GM19043 (cell line): Measurements from ENCODE around the gene POLR2J.
"Not testable (repeated sequence)": the region's sequence is repeated elsewhere in the genome, so short reads cannot be mapped to it uniquely, and the experiment has no call there.

Source experiments
- ATAC-seq: cut with Tn5 transposase; IDR thresholded peaks from one replicate; pipeline ENCODE4 v1.9.1; 2021; ENCODE audit warnings: low read depth; ENCODE audit not compliant: unreplicated experiment

POLR2J gene

DNA sequence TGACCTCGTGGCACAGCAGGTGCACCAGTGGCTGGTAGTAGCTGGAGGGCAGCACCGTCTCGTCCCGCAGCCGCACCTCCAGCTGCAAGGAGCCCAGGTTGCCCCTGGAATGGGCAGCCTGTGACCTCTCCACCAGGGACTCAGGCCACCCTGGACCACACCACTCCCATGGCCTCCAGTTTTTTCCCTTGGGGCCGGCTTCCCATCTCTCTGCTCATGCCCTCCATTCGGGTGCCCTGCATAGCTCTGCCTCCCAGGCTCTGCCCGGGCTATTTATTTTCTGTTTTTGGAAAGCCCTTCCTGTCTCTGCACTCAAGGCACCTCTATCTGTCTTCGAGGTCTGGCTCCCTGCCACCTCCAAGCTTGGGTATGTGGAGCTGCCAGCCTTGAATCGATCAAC, 18.1 kb upstream of the POLR2J start:
- not testable (repeated sequence) for ATAC-seq

DNA sequence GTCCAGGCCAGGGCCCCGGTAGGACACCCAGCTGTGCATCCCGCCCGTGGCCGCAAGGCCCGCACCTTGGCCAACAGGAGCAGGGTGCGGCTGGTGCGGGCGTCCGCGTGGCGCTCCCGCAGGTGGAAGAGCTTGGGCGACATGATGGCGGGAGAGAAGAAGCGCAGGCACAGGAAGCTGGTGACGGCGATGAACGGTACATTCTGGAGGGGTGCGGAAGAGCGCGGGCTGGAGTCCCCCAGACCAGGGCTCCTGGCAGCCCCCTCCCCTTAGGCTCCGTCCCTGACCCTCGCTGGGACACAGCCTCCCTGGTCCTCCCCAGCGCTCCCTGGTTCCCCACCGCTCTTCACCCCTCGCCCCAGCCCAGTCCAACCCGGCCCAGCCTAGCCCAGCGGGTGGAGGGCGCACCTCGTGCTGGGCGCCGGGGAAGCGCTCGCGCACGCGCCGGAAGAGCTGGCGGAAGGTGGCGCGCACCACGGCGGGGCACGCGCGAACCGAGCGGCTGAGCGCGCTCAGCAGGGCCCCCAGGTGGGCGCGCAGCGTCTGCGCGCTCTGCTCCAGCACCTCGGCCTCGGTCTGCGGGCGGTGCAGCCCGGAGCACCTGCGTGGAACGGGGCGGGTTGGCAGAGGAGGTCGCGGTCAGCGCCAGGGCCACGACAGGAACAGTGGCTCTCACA, 15.9 kb upstream of the POLR2J start:
- peak; percentile 66 for ATAC-seq

DNA sequence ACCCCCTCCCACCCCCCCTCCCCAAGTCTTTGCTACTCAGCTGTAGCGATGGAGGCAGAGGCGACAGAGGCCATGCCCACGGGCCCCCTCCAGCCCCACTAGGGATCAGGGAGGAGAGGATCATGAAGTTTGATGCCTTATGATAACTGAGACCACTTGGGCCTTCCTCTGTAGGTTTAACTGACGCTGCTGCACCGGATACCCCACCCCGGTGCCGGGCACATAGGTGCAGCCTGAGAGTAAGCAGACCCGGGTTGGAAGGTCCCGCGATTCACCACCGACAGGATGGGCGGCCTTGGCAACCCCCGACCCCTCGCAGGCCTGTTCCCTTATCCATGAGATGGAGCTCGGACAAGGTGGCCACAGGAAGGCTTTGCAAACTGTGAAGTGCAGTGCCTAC, 15.3 kb upstream of the POLR2J start:
- ATAC-seq: not testable (repeated sequence)

DNA sequence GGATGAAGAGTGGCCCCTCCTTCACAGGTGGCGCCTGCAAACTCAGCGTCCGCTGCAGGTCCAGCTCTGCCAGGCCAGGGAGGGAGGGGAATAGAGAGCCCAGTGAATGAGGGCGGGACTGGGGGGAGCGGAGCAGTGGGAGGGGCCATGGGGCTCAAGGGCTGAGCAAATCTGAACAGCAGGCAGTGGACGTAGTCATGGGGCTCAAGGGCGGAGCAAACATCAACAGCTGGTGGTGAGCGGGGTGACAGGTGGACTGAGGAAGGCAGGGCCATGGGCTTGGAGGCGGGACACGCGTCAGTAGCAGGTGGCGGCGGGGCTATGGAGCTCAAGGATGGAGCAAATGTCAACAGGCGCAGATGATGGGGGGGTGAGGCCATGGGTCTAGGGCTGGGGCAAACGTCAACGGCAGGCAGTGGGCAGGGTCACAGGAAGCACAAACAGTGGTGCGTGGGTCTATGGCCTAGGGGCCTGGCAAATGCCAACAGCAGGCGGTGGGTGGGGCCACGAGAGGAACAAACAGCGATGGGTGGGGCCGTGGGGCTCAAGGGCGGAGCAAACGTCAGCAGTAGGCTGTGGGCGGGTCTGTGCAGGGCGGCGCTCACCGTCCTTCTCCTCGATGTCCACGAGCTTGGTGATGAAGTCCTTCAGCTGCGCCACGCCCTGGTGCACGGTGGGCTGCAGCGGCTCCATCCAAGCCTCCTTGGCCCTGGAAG, 14.7 kb upstream of the POLR2J start:
- peak; percentile 44 for ATAC-seq

DNA sequence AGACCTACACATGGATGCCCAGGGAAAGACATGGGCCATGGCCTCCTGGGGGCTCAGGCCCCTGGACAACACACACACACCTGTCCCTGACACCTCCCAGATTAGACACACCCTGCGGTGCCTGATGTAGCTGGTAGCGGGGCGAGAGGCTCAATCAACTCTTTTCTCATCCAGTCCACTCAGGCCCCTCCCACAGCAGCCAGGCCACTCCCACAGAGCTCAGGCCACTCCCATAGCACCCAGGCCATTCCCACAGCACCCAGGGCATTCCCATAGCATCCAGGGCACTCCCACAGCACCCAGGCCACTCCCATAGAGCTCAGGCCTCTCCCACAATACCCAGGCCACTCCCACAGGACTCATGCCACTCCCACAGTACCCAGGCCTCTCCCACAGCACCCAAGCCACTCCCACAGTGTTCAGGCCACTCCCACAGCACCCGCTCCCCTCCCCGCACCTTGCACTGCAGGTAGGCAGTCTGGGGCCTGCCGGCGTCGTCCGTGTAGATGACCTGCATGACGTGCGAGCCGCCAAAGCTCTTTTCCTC, 11.9 kb upstream of the POLR2J start:
- ATAC-seq: peak; percentile 39

DNA sequence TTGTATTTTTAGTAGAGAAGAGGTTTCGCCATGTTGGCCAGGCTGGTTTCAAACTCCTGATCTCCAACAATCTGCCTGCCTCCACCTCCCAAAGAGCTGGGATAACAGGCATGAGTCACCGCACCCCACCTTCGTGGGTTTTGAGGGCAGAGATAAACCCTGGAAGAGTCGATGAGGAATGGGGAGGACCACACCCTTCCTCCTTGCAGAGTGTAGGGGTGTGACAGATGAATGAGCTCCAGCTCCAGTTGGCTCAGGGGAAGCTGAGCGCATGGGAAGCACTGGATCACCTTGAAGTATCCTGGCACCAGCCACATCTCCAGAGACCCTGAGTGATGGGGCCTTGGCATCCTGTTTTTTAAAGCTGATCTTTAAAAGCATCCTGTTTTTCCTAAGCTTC, 5.6 kb upstream of the POLR2J start:
- ATAC-seq: not testable (repeated sequence)

DNA sequence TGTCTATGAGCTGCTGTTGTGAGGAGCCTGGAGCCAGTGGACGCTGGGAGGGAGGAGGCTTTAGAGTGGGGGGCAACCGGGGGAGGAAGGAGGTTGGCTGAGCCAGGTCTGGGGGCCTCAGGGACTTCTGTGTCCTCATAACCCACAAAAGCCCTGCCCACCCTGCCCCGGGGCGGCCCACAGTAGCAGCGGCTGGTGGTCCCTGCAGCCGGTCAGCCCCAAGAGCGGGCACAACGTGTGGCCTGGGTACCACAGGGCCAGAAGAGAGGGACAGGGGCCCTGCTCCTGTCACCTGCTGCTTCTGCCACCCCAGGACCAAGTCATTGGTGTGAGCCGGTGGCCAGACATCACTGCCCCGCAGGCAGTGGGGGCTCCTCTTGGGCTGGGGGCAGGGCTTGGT, 3.2 kb upstream of the POLR2J start:
- not testable (repeated sequence) for ATAC-seq

DNA sequence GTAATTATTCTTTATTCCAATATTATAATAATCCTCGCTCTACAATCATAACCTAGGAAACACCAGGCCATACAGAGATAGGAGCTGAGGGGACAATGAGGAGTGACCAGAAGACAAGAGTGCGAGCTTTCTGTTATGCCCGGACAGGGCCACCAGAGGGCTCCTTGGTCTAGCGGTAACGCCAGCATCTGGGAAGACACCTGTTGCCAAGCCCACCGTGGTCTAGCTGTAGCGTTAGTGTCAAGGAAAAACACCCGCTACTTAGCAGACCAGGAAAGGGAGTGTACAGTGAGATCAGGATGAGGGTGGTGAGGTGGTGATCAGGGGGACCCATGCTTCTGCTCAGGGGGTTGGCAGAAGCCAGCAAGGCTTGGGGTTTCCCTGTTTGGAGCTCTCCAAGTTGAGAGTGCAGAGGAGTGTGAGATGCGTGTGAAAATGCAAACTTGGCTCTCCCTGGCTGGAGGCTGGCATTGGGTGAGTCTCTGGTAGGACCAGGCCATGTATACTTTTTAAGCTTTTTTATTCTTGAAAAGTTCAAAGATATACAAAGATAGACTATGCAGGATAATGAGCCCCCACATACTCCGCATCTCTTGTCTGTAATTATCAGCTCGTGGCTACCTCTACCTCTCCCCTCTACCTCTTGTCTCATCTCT, 1.4 kb upstream of the POLR2J start:
- ATAC-seq: not testable (repeated sequence)

DNA sequence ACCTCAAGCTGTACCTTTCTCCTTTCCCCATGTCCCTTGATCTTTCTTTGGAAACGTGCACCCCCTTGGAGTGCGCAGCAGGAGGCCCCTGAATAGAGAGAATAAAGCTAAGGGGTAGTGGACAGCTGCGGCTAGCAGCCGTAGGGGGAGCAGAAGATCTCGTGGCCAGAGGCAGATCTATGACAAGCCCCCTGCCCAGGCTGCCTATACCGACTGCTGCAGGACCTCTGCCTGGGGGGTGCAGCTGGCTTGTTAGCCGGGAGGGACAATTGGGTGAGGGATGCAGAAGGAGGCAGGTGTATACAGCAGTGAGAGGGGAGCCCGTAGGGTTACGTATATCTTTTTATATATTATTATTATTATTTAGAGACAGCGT, 475 bp upstream of the POLR2J start:
- ATAC-seq: peak; percentile 19

DNA sequence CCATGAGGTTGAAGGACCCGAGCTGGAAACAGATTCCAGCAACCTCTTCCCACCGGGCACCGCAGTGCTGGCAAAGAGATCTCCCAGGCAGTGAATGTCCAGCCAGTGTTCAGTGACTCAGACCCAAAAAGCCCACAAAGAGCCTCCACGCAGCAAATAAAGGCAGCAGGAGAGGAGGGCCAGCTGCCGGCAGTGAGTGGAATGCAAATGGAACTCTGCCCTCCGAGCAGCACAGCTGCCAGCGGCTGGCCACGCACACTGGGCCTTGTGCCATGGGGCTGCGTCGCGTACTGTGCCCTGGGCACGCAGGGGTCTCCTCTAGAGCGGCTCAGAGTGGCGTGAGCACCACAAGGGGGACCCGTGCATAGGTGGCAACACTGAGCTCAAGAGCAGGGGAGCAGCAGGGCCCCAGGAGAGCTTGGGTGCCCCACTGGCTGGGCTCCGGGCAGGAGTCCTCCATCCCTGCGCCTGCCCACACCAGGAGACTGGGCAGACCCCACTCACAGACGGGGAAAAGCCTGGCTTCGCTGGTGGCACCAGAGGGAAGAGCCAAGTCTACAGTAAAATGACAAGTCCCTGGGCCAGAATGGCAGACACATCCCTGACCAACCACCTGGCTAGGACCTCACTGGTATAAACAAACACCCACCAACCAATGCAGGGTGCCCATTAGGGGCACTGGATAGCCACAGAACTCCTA, 3.8 kb downstream of the POLR2J start:
- ATAC-seq: not testable (repeated sequence)

DNA sequence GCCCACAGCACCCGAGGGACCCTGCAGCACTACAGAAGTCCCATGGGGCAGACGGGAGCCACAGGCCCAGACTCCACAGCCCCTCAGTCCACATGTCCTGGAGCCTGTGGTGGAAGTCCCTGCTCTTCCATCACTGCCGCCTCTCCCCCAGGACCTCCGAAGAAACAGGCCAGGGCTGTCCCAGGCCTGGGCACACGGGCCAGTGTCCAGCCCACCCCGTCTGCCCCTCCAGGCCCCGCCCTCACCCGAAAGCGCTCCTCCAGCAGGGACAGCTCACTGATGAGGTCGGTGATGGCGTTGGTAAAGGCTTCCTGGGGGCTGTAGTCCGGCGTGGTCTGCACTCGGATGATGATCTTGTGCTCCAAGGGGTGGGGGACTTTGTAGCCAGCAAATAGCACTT, 4.6 kb downstream of the POLR2J start:
- not testable (repeated sequence) for ATAC-seq

DNA sequence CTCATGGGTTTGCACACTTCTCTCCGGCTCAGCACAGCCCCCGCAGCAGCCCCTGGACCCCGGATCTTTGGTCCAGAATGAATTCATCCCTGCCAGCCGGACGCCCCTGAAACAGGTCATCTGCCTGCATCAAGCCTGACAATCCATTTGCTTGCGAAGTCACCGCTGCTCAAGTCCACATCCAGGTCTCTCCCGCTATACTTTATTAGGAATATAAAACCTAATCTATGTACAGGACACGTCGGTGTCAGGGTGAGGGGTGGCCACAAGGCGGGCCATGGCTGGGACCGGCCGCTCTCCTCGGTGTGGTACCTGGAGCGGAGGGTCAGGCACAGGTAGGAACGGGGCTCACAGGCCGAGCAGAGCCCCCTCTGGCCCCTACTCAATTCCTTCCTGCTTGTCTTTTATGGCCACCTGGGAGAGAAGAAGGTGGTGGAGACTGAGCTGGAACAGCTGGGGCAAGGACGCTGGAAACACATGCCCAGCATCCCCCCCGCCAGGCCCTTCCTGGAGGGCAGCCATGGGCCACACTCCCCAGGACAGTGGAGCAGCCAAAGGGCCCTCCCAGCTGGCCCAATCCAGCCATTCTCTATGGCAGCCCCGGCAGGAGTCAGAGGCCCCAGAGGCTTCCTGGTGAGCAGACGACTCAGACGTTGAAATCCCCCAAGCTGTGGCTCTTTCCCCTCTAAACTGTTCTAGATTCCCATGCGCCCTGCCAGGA, 5.3 kb downstream of the POLR2J start:
- ATAC-seq: no peak

DNA sequence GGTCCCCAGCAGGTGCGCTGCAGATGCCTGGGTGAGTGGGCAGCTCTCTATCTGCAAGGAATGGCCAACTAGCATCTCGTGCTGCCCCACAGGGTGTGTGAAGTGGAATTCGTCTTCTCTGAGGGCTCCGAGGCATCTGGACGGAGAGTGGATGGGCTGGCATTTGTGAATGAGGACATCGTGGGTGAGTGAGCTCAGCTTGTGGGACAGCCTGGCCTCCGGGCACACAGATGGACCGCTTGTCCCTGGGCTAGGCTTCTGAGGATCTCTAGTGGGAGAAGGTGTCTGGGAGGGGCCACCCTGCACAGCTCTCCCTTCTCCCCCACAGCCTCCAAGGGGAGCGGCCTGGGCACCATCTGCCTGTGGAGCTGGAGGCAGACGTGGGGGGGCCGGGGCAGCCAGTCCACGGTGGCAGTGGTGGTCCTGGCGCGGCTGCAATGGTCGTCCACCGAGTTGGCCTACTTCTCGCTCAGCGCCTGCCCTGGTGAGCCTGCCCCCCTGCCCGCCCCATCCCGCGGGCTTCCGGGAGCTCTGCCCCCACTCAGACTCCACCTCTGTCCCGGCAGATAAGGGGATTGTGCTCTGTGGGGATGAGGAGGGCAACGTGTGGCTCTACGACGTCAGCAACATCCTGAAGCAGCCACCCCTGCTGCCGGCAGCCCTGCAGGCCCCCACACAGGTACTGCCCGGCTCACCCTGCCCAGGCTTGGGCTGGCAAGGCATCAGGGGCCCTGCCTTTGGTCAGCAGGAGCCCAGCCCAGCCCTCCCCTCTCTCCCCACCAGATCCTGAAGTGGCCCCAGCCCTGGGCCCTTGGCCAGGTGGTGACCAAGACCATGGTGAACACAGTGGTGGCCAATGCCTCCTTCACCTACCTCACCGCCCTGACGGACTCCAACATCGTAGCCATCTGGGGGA, 6.3 kb downstream of the POLR2J start:
- ATAC-seq: no peak

DNA sequence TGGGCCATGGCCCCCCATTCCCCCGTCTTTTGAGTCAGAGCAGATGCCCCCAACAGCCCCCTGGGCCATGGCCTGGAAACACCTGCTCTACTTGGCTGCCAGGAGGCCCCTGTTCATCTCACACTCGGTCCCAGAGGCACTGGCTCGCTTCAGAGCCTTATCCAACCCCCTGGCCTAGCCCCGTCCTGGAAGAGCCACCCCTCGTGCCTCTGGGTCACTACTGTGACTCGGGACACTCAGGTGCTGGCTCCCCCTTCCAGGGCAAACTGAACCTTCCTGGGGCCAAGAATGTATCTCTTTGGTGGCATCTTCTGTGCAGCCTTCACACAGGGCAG, 7.0 kb downstream of the POLR2J start:
- ATAC-seq: no peak

DNA sequence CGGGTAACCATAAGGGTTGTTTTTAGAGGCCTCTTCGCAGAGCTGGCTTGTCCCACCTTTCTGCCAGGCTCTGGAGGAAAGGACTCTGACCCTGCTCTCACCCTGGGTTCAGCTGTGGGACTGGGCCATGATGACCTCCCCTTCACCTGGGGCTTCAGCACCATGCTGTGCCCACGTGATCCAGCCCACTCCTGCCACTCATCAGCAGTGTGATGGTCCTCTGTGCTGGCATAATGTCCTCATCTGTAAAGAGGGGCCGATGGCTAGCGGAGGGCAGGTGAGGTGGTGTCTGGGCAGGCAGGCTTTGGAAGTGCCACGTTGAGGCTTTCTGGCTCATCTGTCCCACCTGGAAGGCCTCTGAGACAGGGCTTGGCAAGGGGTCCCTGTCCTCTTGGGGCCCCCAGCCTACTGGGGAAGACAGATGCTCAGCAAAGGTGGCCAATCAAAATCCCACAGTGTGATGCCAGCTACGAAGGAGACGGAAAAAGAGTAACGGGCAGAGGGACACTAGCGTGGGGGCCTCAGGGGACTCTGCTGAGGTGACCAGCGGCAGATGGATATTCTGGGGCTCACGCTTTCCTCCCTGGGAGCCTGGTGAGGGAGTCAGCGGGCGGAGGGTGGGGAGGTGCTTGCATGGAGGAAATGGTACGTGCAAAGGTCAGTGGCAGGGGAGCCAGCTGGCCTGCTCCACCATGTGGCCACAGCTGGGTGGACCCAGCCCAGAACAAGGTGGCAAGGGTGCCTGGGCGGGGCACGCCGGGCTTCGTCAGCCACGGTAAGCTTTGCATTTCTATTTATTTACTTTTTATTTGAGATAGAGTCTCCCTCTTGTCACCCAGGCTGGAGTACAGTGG, 8.5 kb downstream of the POLR2J start:
- no peak for ATAC-seq

DNA sequence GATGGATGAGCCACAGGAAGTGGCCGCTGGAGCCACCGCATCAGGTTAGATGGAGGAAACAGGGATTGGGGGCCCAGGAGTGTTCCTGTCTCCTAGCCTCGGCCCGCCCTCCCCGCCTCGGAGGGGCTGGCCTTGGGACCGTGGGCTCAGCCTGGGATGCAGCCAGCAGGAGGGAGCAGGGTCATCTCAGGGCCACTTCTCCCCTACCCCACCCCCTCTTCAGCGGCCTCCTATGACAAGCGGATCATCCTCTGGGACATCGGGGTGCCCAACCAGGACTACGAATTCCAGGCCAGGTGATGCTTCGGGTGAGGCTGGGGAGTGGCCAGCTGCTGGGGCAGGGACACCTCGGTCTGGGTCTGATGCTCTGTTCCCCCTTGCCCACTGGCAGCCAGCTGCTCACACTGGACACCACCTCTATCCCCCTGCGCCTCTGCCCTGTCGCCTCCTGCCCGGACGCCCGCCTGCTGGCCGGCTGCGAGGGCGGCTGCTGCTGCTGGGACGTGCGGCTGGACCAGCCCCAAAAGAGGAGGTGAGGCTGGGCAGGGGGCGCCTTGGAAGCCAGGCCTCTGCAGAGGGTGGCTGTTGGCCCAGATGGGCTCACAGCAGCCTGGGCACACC, 9.3 kb downstream of the POLR2J start:
- ATAC-seq: no peak

DNA sequence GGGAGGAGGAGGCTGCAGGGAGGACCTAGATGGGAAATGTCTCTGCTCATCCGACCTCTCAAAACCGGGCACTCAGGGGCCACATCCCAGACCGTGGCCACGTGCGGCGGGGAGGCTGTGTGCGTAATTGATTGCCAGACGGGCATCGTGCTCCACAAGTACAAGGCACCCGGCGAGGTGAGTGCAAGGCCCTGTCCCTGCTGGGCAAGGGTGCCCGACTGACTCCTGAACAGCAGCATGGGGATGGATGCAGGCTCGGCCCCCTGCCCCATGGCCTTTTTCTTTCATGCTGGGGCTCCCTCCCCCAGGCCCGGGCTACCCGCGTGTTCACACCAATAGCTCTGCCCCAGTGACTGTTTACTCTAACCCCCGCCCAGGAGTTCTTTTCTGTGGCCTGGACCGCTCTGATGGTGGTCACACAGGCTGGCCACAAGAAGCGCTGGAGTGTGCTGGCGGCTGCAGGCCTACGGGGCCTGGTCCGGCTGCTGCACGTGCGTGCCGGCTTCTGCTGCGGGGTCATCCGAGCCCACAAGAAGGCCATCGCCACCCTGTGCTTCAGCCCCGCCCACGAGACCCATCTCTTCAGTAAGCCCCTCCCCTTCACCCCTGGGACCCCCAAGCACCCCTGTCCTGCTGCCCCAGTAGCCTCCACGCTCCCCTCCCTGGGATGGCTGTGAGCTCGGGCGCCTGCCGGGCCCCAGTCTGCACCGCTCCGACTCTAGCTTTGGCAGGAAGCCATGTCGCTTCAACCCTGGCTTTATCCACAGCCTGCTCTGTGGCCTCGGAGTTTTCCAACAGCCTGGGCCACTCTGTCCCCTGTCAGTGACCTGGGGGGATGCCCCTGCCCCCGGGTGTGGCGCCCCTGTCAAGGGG, 10.0 kb downstream of the POLR2J start:
- no peak for ATAC-seq
